Activated naive CD8-positive, alpha-beta T cell treated with anti-CD3 and anti-CD28 coated beads, Interleukin-2, amount 10 ng/mL, durations not matched to agents 7 days and 5 days (primary cell): ENCODE data around the gene KIAA0408. TPM values are rescaled to one million over a fixed set of nuclear protein-coding genes. Genes with fewer than 3 reads are reported as not detected.
"Not testable (repeated sequence)": the region's sequence is repeated elsewhere in the genome, so short reads cannot be mapped to it uniquely, and the experiment has no call there.

ENCODE experiments used
- ATAC-seq: fragments of 150-1000 bp; cut with Tn5 transposase; one replicate; pipeline ENCODE4 v1.10.0; 2021; ENCODE audit warnings: low read depth, moderate library complexity
- POLR2A ChIA-PET: fragments of 350-600 bp; sonication (Branson Sonifier 250); formaldehyde crosslinking; loops from one replicate; lab custom pipeline; 2021; ENCODE audit warnings: antibody characterized with exemption; lab: Charles Lee
- DNase-seq: peaks from one replicate; pipeline ENCODE4 v3.0.0; 2021
- H3K27ac Mint-ChIP-seq: one replicate; pipeline ENCODE4 v1.8.0; 2022; ENCODE audit warnings: mild to moderate bottlenecking, mixed read lengths
- H3K27me3 Mint-ChIP-seq: one replicate; pipeline ENCODE4 v1.8.0; 2022; ENCODE audit warnings: mild to moderate bottlenecking, moderate library complexity, mixed read lengths
- H3K36me3 Mint-ChIP-seq: one replicate; pipeline ENCODE4 v1.8.0; 2021; ENCODE audit warnings: mild to moderate bottlenecking, mixed read lengths
- H3K4me1 Mint-ChIP-seq: one replicate; pipeline ENCODE4 v1.8.0; 2021; ENCODE audit warnings: mixed read lengths
- H3K4me3 Mint-ChIP-seq: one replicate; pipeline ENCODE4 v1.8.0; 2022; ENCODE audit warnings: mild to moderate bottlenecking, moderate library complexity, mixed read lengths
- H3K9me3 Mint-ChIP-seq: one replicate; pipeline ENCODE4 v1.8.0; 2021; ENCODE audit warnings: mixed read lengths
- total RNA-seq, 2 experiments: library from RNA; stranded (reverse); gene quantifications; one replicate each; pipeline ENCODE4 v1.2.3, GENCODE V29; 2021

The KIAA0408 gene
- total RNA-seq, 2 experiments from 2014 or later = 3.1 to 3.5 TPM

DNA sequence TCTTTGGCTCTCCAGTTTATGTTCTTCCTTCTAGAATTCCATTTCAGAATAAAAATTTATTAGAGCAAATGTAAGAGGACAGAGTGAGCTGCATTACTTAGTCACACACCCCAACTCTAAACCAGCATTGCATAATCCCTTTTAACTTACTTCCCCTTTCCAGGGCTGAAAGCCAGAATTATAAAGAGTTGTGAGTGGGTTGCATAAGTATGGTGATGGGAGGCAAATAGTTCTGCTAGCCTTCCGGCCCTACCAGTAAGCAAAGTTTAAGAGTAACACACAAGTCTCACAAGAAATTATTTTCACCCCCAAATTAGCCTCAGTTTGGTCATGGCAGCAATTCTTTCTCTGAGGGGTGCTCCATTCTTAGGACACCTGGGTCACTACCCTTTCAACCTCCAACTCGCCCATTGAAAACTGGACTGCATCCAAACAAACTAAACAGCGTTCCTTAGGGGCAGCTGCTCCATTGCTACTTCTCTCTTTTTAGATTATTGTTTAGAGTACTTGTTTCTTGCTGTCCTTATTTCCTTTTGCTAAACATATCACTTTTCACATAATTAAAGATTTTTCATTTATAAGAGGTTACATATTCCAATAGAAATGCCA, 1.6 kb downstream of the KIAA0408 start:
- DNase-seq = no peak
- POLR2A ChIA-PET = no interaction called here
- Mint-ChIP-seq H3K27ac (no peak overlapping the region), H3K27me3 (peaks cover 12% of the 10 kb centered on the region), H3K9me3 (no peaks in the 10 kb centered on the region), H3K4me1 (peaks cover 12% of the 10 kb centered on the region), H3K36me3 (no peaks in the 10 kb centered on the region), H3K4me3 (no peak overlapping the region)
- ATAC-seq = no peak

DNA sequence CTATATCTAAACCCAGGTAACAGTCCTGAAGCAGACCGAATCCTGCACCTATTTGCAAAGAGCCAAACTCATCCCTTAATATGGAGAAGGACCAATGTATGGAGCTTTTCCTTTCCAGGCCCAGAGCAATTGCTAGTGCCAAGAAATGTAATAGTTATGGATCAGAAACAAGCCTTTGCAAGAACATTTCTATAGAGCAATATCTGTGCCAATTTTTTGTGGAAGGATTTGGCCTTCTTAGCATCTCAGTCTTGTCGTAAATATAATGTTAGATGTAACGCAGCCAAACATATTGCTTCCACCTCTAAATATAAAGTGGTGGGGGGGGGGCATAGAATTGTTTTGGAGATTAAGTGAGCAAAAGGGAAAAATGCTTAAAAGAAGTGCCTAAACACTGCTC, 2.7 kb downstream of the KIAA0408 start:
- H3K27ac Mint-ChIP-seq = no peak overlapping the region
- DNase-seq (no peak), ATAC-seq (no peak)
- H3K36me3 Mint-ChIP-seq = no peaks in the 10 kb centered on the region
- POLR2A ChIA-PET = no interaction called here
- H3K4me3 Mint-ChIP-seq = no peak overlapping the region
- H3K4me1 Mint-ChIP-seq = peaks cover 12% of the 10 kb centered on the region
- no peaks in the 10 kb centered on the region for H3K9me3 Mint-ChIP-seq
- peaks cover 12% of the 10 kb centered on the region for H3K27me3 Mint-ChIP-seq

DNA sequence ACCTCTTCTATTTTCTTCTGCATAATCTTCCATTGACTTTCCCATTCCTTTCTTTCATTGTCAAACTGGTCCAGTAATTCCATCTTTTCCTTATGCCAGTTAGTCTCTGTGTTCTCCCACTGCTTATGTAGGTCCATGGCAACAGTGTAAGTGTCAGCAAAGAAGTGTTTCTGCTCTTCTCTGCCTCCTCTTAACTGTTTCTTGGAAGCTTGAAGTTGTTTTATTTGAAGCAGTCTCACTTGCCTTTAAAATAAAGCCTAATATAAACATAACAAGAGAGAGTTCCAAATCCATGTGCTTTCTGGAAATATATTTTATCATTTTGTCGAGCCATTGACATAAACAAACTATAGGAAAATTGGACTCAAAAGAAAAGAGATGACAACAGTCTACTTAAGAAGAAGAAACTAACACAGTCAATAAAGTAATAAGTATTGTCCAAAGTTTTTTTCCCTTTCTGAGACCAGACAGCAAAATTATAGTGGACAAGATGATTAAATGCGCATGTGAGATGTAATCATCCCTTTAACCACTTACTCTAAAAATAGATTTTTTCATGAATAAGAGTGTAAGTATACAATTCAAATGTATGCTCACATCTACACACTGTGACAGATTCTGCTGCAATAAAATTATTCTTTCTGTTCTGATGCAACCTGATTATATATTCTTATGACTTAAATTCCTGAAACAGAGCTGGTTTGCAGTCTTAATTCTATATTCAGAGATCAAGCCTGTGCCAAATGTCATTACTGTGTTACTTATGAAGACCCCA, 5.2 kb downstream of the KIAA0408 start:
- Mint-ChIP-seq H3K4me3 (no peak overlapping the region), H3K27ac (no peak overlapping the region), H3K4me1 (no peaks in the 10 kb centered on the region), H3K9me3 (no peaks in the 10 kb centered on the region), H3K27me3 (peaks cover 10% of the 10 kb centered on the region), H3K36me3 (peaks cover 2% of the 10 kb centered on the region)
- DNase-seq (no peak), ATAC-seq (no peak)
- POLR2A ChIA-PET = no interaction called here

DNA sequence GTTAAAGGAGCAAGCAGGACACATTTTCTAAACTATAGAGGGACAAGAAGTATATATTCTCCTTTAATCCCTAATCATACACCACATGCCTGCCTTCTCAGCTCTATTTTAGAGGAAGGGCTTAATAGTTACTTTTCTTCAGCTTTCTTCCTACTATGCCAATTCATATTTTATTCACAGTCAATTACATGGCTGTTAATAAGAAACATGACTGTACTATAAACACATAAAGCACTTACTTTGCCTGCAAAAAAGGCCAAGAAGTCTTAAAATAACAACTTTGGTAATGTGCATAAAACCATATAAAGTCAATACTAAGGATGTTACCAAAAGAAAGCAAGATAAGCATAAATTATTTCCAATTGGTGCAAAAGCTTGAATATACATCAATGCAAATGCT, 6.4 kb downstream of the KIAA0408 start:
- no peak for ATAC-seq
- H3K9me3 Mint-ChIP-seq = no peaks in the 10 kb centered on the region
- POLR2A ChIA-PET = no interaction called here
- no peaks in the 10 kb centered on the region for H3K4me1 Mint-ChIP-seq
- no peak overlapping the region for H3K4me3 Mint-ChIP-seq
- H3K27me3 Mint-ChIP-seq = peaks cover 10% of the 10 kb centered on the region
- H3K36me3 Mint-ChIP-seq = peaks cover 5% of the 10 kb centered on the region
- no peak overlapping the region for H3K27ac Mint-ChIP-seq
- no peak for DNase-seq

DNA sequence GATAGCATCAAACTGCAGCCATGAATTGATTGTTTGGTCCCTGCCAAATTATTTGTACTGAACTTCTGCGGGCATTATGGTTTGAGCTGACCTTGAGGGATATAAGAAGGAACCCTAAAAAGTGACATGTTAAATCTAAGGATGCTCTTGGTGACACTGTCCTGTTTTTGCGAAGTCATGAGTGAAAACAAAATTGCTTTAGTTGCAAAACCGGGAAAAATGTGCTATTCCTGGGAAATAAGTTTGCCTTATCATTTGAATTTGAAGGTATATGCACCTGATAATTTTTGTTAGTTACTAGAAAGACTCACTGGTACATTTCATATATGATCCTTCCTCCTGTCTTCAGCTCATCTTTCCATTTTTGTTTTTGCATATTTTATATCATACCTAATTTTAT, 7.8 kb downstream of the KIAA0408 start:
- no peaks in the 10 kb centered on the region for H3K27me3 Mint-ChIP-seq
- no peaks in the 10 kb centered on the region for H3K9me3 Mint-ChIP-seq
- H3K4me1 Mint-ChIP-seq = no peaks in the 10 kb centered on the region
- H3K27ac Mint-ChIP-seq = no peak overlapping the region
- POLR2A ChIA-PET = no interaction called here
- H3K4me3 Mint-ChIP-seq = no peak overlapping the region
- ATAC-seq = no peak
- H3K36me3 Mint-ChIP-seq = peaks cover 10% of the 10 kb centered on the region
- no peak for DNase-seq

DNA sequence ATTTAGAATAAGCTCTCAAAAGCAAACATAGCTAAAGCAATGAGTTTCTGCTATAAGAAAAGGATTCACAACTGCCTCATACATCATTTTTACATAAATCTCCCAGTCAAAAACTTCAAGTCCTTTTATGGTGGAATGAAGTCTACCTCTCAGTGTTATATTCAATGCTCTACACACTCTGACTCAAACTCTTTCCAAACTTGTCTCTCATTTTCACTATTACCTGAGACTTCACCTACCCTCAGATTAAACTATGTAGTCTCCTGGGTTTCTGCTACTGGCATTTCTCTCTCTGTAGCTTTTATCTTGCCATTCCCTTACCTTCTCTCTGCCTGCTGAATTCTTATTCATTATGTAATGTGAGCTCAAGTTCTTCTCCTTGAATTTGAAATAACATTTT, 11.4 kb downstream of the KIAA0408 start:
- Mint-ChIP-seq H3K27me3 (no peaks in the 10 kb centered on the region), H3K4me1 (no peaks in the 10 kb centered on the region), H3K4me3 (no peak overlapping the region), H3K27ac (no peak overlapping the region), H3K36me3 (peaks cover 11% of the 10 kb centered on the region), H3K9me3 (no peaks in the 10 kb centered on the region)
- no peak for DNase-seq
- POLR2A ChIA-PET = no interaction called here
- ATAC-seq = no peak

DNA sequence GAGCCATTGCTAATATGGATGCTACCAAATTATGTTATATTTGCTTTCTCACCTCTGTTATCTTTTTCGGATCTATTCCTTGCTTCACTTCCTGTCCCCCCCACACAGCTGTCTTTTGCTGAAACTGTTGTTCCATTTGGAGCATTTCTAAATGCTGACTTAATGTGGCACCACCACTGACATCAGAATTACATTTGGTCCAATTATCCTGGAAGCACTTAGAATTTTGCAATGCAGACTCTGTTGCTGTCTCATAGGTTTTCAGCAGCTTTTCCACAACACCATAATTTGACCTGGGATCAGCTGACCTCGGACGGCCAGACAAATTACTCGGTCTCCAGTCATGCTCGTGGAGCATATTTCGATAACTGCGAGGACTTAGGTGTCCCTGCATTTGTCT, 12.8 kb downstream of the KIAA0408 start:
- no peak for DNase-seq
- H3K4me1 Mint-ChIP-seq = no peaks in the 10 kb centered on the region
- H3K4me3 Mint-ChIP-seq = no peak overlapping the region
- H3K27ac Mint-ChIP-seq = no peak overlapping the region
- peaks cover 2% of the 10 kb centered on the region for H3K27me3 Mint-ChIP-seq
- peaks cover 11% of the 10 kb centered on the region for H3K36me3 Mint-ChIP-seq
- no peak for ATAC-seq
- POLR2A ChIA-PET = no interaction called here
- no peaks in the 10 kb centered on the region for H3K9me3 Mint-ChIP-seq

DNA sequence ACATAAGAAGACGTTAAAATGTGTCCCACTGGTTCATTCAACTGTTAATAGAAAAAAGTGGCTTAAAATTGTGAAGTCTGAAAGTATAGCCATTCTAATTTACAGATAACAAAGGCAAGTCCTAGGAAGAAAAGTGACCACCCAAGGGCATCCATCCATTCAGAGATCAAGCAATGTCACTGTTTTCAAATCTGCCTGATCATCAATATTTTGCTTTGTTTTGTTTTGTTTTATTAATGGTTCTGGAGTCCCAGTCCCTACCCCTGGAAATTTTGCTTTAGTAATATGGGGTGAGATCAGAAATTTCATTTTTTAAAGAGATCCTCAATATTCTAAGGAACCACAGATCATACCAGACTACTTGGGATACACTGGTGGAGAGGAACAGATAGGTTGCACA, 17.3 kb downstream of the KIAA0408 start:
- DNase-seq (no peak), ATAC-seq (no peak)
- Mint-ChIP-seq H3K36me3 (peaks cover 4% of the 10 kb centered on the region), H3K9me3 (no peaks in the 10 kb centered on the region), H3K4me1 (no peaks in the 10 kb centered on the region), H3K27me3 (peaks cover 6% of the 10 kb centered on the region), H3K4me3 (no peak overlapping the region), H3K27ac (no peak overlapping the region)
- POLR2A ChIA-PET = no interaction called here

DNA sequence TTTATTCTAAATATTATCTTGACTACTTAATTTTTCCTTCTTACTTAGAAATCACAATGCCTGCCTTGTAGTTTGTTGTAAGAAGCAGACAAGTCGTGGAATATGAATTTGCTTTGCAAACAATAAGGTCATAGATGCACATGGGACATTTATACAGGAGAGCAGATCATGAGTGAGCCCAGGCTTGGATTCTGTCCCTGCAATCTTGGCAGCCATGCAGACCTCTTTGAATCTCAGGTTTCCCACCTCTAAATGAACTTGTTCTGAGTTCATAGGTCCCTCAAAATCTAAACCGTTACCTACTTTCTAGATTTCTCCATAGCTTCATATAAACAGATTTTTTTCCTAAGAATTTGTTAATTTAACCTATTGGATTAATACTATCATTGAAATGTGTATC, 19.5 kb downstream of the KIAA0408 start:
- POLR2A ChIA-PET = no interaction called here
- no peak for DNase-seq
- no peaks in the 10 kb centered on the region for H3K9me3 Mint-ChIP-seq
- ATAC-seq = no peak
- no peak overlapping the region for H3K27ac Mint-ChIP-seq
- H3K27me3 Mint-ChIP-seq = peaks cover 10% of the 10 kb centered on the region
- no peak overlapping the region for H3K4me3 Mint-ChIP-seq
- H3K4me1 Mint-ChIP-seq = no peaks in the 10 kb centered on the region
- H3K36me3 Mint-ChIP-seq = no peaks in the 10 kb centered on the region

DNA sequence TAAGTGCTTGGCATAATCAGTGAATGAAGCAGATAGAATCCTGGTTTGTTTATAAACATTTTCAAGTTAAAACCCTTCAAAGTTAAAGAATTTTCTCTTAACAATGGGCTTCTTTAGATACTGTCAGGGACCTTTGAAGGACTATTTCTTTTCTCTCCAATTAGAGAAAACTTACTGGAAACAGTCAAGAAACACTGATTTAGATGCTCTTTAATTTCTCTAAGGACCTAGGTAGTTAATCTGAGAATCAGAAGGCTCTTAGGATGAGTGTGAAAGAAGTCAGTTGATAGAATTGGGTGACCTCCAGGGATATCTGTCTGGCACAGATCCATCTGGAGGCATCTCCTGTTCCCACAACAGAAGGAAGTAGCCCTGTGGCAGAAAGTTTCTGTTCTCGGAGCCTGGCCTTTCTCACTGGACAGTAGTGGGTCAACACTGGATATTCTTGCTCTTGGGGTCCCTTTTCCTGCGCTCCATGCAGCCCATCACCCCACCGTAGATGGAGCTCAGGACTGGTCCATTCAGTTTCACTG, 22.5 kb downstream of the KIAA0408 start:
- Mint-ChIP-seq H3K9me3 (no peaks in the 10 kb centered on the region), H3K36me3 (no peaks in the 10 kb centered on the region), H3K4me3 (no peak overlapping the region), H3K4me1 (no peaks in the 10 kb centered on the region), H3K27ac (no peak overlapping the region), H3K27me3 (peaks cover 8% of the 10 kb centered on the region)
- POLR2A ChIA-PET = no interaction called here
- DNase-seq = no peak
- no peak for ATAC-seq

DNA sequence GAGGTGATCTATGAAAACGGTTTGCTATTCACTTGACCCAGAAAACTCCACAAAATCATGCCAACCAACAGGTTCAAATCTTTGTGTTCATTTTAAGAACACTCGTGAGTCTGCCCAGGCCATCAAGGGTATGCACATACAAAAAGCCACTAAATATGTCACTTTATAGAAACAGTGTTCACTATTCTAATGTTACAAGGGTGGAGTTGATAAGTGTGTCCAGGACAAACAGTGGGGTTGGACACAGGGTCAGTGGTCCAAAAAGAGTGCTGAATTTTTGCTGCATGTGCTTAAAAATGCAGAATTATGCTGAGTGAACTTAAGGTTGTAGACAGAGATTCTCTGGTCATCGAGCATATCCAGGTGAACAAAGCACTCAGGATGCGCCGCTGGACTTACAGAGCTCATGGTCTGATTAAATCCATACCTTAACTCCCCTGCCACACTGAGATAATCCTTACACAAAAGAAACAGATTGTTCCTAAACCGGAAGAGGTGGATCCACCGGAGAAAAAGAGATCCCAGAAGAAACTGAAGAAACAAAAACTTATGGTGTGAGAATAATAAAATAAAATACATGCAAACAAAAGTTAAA, 23.5 kb downstream of the KIAA0408 start:
- H3K27ac Mint-ChIP-seq = no peak overlapping the region
- H3K27me3 Mint-ChIP-seq = peaks cover 13% of the 10 kb centered on the region
- no peaks in the 10 kb centered on the region for H3K4me1 Mint-ChIP-seq
- DNase-seq (no peak), ATAC-seq (no peak)
- no peaks in the 10 kb centered on the region for H3K9me3 Mint-ChIP-seq
- POLR2A ChIA-PET = no interaction called here
- H3K36me3 Mint-ChIP-seq = no peaks in the 10 kb centered on the region
- no peak overlapping the region for H3K4me3 Mint-ChIP-seq

DNA sequence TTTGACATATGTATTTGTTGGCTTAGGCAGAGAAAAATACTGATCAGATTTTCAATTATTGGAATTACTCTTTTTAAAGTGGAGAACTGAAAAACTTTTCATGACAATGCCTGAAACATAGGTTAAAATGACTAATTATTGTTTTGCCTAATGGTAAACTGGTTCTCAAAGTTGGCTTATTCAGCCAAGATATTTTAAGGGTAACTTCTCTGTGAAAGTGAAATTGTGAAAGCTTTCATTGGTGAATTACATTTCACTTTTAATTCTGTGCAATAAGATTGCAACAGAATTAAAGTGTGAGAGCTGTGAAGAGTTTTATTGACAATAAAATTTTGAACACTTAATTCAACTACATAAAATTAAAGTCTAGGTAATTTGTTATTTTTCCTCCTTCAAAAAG, 24.5 kb downstream of the KIAA0408 start:
- Mint-ChIP-seq H3K9me3 (no peaks in the 10 kb centered on the region), H3K36me3 (no peaks in the 10 kb centered on the region), H3K4me3 (no peak overlapping the region), H3K4me1 (no peaks in the 10 kb centered on the region), H3K27me3 (peaks cover 13% of the 10 kb centered on the region), H3K27ac (no peak overlapping the region)
- POLR2A ChIA-PET = no interaction called here
- ATAC-seq (no peak), DNase-seq (no peak)

DNA sequence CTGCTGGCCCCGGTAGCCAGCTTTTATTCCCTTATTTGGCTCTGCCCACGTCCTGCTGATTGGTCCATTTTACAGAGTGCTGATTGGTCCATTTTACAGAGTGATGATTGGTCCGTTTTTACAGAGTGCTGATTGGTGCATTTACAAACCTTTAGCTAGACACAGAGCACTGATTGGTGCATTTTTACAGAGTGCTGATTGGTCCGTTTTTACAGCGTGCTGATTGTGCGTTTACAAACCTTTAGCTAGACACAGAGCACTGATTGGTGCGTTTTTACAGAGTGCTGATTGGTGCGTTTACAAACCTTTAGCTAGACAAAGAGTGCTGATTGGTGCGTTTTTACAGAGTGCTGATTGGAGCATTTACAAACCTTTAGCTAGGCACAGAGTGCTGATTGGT, 30.6 kb downstream of the KIAA0408 start:
- H3K4me1 Mint-ChIP-seq, H3K4me3 Mint-ChIP-seq, H3K27me3 Mint-ChIP-seq, H3K9me3 Mint-ChIP-seq, H3K36me3 Mint-ChIP-seq, POLR2A ChIA-PET, ATAC-seq, H3K27ac Mint-ChIP-seq, DNase-seq: not testable (repeated sequence)

DNA sequence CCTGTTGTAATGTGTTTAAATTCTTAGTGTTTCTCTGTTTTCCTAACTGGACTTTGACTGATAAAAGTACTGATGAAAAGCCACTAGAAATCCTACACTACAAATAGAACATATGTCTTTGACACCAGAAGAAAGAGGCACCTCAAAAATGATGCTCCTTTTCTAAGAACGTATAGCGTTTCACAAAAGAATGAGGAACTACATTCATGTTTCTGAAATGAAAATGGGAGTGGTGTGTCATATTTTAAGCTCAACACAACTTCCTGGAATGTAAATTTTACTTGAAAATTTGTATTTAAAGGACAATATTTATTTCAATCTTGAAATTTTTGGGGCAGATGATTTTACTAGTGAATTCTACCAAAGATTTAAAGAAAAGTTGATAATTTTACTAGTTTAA, 35.3 kb downstream of the KIAA0408 start:
- Mint-ChIP-seq H3K4me1 (peaks cover 8% of the 10 kb centered on the region), H3K27me3 (no peaks in the 10 kb centered on the region), H3K36me3 (no peaks in the 10 kb centered on the region), H3K4me3 (no peak overlapping the region), H3K27ac (no peak overlapping the region), H3K9me3 (no peaks in the 10 kb centered on the region)
- POLR2A ChIA-PET = no interaction called here
- no peak for ATAC-seq
- DNase-seq = no peak
